HTR-8/SVneo (cell line): ENCODE results near the gene STX1B.
A peak's percentile ranks its signal among the peaks of the same experiment; 100 is the strongest.

Source experiments
- DNase-seq: peaks from one replicate; pipeline ENCODE4 v3.0.0; 2011; ENCODE audit warnings: low spot score, mixed read lengths; ENCODE audit not compliant: insufficient read length
- FAIRE-seq: peaks from 2 replicates; lab custom pipeline; 2011; peaks lifted over from hg19 to GRCh38; lab: Jason Lieb, UNC

The STX1B gene

DNA sequence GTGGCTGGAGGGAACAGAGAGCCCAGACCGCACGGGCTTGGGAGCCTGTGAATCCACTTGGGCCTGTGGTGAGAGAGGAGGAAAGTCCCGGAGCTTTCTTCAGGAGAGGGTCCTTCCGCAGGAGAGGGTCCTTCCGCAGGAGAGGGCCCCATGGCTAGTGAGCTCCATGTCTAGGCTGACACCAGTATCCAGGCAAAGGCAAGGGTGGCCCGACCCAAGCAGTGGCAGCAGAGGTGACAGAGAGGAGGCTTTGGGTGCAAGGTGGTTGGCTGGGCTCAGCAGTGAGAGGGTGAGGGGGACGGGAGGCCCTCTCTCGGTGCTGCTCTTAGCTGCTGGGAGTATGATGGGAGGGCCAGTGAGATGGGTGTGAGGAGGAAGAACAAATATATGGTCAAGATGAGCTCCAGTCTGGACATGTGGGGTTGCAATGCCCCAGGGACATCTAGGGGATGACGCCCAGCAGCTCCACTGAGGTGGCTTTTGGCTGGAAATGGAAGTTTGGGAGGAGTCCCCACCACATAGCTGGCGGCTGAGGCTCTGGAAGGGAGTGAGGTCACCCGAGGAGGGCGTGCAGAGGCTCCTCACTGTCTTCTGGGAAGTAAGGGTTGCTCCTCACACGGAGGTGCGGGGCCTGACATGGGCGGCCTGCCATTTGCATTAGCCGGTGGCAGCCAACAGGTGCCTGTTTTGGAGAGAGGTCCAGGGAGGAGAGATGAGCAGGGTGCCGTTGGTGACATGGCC lies 27.7 kb downstream of the STX1B start:
- no peak for FAIRE-seq

DNA sequence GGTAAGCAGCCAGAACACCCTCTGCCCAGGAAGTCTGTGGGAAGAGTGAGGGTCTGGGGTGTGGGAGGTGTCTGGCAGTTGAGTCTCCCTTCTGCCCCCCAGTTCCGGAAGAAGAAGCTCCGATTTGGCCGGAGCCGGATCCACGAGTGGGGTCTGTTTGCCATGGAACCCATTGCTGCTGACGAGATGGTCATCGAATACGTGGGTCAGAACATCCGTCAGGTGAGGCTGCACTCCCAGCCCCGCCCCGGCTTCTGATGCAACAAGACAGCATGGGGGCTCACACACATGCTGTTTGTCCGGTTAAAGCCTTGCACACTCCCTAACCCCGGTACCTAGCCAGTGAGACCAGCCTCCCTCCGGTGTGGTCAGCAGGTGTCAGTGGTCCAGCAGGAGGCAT lies 29.5 kb downstream of the STX1B start:
- DNase-seq (no peak), FAIRE-seq (no peak)

More for the DNA sequence above, 27.7 kb downstream of the STX1B start:
- no peak for DNase-seq

DNA sequence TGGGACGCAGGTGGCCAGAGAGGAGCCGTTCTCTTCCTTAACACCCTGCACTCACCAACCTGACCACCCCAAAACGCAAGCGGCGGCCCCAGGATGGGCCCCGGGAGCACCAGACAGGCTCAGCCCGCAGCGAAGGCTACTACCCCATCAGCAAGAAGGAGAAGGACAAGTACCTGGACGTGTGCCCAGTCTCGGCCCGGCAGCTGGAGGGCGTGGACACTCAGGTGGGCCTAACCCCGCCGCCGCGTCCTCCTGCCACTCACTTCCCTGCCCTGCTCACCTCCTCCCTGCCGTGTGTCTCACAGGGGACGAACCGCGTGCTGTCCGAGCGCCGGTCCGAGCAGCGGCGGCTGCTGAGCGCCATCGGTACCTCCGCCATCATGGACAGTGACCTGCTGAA lies 30.0 kb downstream of the STX1B start:
- DNase-seq (no peak), FAIRE-seq (no peak)

DNA sequence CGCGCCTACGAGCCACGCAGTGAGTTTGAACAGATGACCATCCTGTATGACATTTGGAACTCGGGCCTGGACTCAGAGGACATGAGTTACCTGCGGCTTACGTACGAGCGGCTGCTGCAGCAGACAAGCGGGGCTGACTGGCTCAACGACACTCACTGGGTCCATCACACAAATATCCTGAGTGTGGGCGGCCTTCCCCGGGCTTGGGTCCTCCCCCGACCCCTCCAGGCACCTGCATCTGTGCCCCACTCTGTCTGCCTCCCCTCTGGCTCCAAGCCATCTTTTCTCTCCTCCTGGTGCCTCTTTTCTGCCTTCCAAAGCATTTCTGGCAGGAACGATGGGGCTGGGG lies 30.4 kb downstream of the STX1B start:
- DNase-seq (no peak), FAIRE-seq (no peak)

DNA sequence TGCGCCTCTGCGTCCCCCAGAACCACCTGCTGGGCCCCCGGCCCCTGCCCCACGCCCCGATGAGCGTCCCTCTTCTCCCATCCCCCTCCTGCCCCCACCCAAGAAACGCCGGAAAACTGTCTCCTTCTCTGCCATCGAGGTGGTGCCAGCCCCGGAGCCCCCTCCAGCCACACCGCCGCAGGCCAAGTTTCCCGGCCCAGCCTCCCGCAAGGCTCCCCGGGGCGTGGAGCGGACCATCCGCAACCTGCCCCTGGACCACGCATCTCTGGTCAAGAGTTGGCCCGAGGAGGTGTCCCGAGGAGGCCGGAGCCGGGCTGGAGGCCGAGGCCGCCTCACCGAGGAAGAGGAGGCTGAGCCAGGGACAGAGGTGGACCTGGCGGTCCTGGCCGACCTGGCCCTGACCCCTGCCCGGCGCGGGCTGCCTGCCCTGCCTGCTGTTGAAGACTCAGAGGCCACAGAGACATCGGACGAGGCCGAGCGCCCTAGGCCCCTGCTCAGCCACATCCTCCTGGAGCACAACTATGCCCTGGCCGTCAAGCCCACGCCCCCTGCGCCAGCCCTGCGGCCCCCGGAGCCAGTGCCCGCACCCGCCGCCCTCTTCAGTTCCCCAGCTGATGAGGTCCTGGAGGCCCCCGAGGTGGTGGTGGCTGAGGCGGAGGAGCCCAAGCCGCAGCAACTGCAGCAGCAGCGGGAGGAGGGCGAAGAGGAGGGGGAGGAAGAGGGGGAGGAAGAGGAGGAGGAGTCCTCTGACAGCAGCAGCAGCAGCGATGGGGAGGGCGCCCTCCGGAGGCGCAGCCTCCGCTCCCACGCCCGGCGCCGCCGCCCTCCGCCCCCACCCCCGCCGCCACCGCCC lies 31.0 kb downstream of the STX1B start:
- FAIRE-seq (no peak), DNase-seq (no peak)

- FAIRE-seq (no peak), DNase-seq (no peak)
Observed at GRCh38 chr16:30977502-30977901, 32.9 kb downstream of the STX1B start.

DNA sequence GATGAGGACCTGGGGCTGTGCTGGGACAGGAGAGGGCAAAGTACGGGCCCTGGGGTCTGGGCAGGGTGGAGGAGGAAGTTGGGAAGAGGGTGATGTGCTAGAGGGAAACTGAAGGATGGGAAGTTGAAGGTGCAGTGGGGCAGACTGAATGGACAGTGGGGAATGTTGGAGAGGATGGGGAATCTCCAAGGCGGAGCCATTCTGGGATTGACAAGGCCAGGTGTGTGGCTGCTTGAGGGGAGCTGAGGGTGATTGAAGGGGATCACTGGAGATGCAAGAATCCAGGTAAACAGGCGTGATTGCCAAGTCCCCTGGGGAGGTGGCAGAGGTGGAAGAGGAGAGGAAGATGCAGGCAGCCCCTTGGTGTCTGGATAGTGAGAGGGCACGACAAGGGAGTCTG lies 34.0 kb downstream of the STX1B start:
- FAIRE-seq, result no peak
- no peak for DNase-seq

- no peak for FAIRE-seq
- DNase-seq, result no peak
Observed at GRCh38 chr16:30974348-30974747, 36.1 kb downstream of the STX1B start.

DNA sequence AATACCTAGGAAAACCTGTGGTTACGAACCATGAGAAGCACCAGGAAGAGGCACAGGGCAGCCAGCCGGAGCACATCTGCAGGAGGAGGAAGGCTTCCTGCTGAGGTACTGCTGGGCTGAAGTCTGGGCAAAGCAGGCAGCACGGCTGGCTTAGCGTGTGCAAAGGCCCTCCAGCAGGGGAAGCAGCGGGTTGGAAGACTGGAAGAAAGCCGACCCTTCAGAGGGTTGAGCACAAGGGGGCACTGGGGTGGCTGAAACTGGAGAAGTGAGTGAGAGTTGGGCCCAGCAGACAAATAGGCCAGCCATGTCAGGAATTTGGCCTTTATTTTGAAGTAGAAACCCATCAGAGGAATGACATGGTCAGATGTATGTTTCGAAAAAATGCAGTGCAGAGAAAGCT lies 37.6 kb downstream of the STX1B start:
- DNase-seq, result no peak
- FAIRE-seq, result no peak

DNA sequence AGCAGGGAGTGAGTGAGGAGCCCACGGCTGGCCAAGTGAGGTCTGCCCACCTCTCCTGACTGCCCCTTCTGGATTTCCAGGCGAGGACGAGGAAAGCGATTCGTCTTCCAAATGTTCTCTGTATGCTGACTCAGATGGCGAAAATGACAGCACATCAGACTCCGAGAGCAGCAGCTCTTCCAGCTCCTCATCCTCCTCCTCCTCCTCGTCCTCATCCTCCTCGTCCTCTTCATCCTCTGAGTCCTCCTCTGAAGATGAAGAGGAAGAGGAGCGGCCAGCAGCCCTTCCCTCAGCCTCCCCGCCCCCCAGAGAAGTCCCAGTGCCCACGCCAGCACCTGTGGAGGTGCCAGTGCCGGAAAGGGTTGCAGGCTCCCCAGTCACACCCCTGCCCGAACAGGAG lies 39.1 kb downstream of the STX1B start:
- no peak for FAIRE-seq
- DNase-seq, result no peak

GRCh38 chr16:30969246-30969842 lies 41.1 kb downstream of the STX1B start:
- FAIRE-seq (no peak), DNase-seq (no peak)

GRCh38 chr16:30967795-30968194 lies 42.6 kb downstream of the STX1B start:
- FAIRE-seq, result no peak
- DNase-seq, result no peak

- FAIRE-seq (no peak), DNase-seq (no peak)
Observed at GRCh38 chr16:30966033-30966619, 44.3 kb downstream of the STX1B start.

DNA sequence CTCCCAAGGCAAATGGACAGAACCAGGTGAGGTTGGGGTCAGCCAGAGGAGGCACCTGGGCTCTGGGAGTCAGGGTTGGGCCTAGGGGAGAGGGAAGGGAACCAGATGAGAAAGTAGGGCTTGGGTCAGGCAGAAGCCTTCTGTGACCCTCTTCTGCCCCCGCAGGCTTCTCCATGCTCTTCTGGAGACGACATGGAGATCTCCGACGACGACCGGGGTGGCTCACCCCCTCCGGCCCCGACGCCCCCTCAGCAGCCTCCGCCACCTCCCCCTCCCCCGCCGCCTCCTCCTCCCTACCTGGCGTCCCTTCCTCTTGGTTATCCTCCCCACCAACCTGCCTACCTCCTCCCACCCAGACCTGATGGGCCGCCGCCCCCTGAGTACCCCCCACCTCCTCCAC lies 45.0 kb downstream of the STX1B start:
- FAIRE-seq (no peak), DNase-seq (no peak)

DNA sequence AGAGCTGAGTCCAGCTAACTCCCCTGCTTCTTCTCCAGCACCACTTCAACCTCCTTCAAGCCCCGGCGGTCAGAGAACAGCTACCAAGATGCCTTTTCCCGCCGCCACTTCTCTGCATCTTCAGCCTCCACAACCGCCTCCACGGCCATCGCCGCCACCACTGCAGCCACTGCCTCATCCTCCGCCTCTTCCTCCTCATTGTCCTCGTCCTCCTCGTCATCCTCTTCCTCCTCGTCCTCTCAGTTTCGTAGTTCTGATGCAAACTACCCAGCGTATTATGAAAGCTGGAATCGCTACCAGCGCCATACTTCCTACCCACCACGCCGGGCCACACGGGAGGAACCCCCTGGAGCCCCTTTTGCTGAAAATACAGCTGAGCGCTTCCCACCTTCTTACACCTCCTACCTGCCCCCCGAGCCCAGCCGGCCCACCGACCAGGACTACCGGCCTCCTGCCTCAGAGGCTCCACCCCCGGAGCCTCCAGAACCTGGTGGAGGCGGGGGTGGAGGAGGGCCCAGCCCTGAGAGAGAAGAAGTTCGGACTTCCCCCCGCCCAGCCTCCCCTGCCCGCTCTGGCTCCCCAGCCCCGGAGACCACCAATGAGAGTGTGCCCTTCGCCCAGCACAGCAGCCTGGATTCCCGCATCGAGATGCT lies 45.7 kb downstream of the STX1B start:
- FAIRE-seq (peak; percentile 13), DNase-seq (no peak)

- FAIRE-seq, result no peak
- DNase-seq, result no peak
Observed at GRCh38 chr16:30963925-30964511, 46.4 kb downstream of the STX1B start.

DNA sequence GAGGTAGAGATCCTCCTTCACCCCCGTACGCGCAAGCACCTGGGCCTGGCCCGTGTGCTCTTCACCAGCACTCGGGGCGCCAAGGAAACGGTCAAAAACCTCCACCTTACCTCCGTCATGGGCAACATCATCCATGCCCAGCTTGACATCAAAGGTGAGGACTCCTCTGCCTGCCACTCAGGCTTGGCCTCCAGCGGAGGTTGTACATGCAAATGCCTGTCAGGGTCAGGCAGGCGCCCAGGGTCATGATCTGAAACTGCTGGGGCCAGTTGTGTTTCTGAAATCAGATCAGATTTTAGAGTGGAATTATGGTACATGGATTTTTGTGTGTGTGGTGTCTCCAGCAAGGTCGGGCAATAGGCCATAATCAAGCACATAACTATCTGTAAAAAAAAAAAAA lies 49.1 kb downstream of the STX1B start:
- no peak for FAIRE-seq

GRCh38 chr16:30958175-30959079 lies 52.0 kb downstream of the STX1B start:
- FAIRE-seq, result no peak
- peak; percentile 62 for DNase-seq

More for the DNA sequence above, 49.1 kb downstream of the STX1B start:
- no peak for DNase-seq
